GM10847 (cell line): ENCODE measurements around the gene PKD1L1.

Source experiments
- POLR2A ChIP-seq: IDR thresholded peaks from 2 replicates; pipeline ENCODE4 v1.6.1; 2011; ENCODE audit not compliant: insufficient read length; ENCODE audit errors: extremely low read depth

The PKD1L1 gene

GRCh38 chr7:47875998-47876744 is 72.1 kb downstream of the PKD1L1 start:
- TF ChIP-seq POLR2A, result no peak

GRCh38 chr7:47875406-47875805 is 72.9 kb downstream of the PKD1L1 start:
- TF ChIP-seq POLR2A, result no peak

- TF ChIP-seq POLR2A, result no peak
Measured at GRCh38 chr7:47873762-47874161, 74.5 kb downstream of the PKD1L1 start.

- TF ChIP-seq POLR2A, result no peak
Measured at GRCh38 chr7:47867286-47867685, 81.0 kb downstream of the PKD1L1 start.

- TF ChIP-seq POLR2A, result no peak
Measured at GRCh38 chr7:47866120-47866519, 82.1 kb downstream of the PKD1L1 start.

GRCh38 chr7:47852330-47853245 is 95.7 kb downstream of the PKD1L1 start:
- no peak for TF ChIP-seq POLR2A

- TF ChIP-seq POLR2A, result no peak
Measured at GRCh38 chr7:47847207-47847606, 101.1 kb downstream of the PKD1L1 start.

- no peak for TF ChIP-seq POLR2A
Measured at GRCh38 chr7:47846138-47846836, 102.0 kb downstream of the PKD1L1 start.

- no peak for TF ChIP-seq POLR2A
Measured at GRCh38 chr7:47844311-47844710, 104.0 kb downstream of the PKD1L1 start.

GRCh38 chr7:47843291-47843690 is 105.0 kb downstream of the PKD1L1 start:
- TF ChIP-seq POLR2A, result no peak

- no peak for TF ChIP-seq POLR2A
Measured at GRCh38 chr7:47839381-47839780, 108.9 kb downstream of the PKD1L1 start.

GRCh38 chr7:47837826-47838225 is 110.4 kb downstream of the PKD1L1 start:
- TF ChIP-seq POLR2A, result no peak

- no peak for TF ChIP-seq POLR2A
Measured at GRCh38 chr7:47836503-47837202, 111.6 kb downstream of the PKD1L1 start.

- no peak for TF ChIP-seq POLR2A
Measured at GRCh38 chr7:47836080-47836479, 112.2 kb downstream of the PKD1L1 start.

GRCh38 chr7:47833211-47833610 is 115.1 kb downstream of the PKD1L1 start:
- no peak for TF ChIP-seq POLR2A
